HG03095 (cell line): ENCODE data around the gene ARMH3.
"Not testable (repeated sequence)": the region's sequence is repeated elsewhere in the genome, so short reads cannot be mapped to it uniquely, and the experiment has no call there.

Experiments
- ATAC-seq: cut with Tn5 transposase; IDR thresholded peaks from one replicate; pipeline ENCODE4 v1.9.1; 2021; ENCODE audit warnings: moderate library complexity; ENCODE audit not compliant: unreplicated experiment

The ARMH3 gene

GRCh38 chr10:102046095-102046494 is 9.9 kb downstream of the ARMH3 start:
- ATAC-seq, result no peak

GRCh38 chr10:102045292-102045691 is 10.7 kb downstream of the ARMH3 start:
- no peak for ATAC-seq

GRCh38 chr10:102040305-102041050 is 15.5 kb downstream of the ARMH3 start:
- ATAC-seq, result no peak

GRCh38 chr10:102038410-102038809 is 17.6 kb downstream of the ARMH3 start:
- ATAC-seq, result no peak

GRCh38 chr10:102035807-102036206 is 20.2 kb downstream of the ARMH3 start:
- not testable (repeated sequence) for ATAC-seq

GRCh38 chr10:102033787-102034186 is 22.2 kb downstream of the ARMH3 start:
- no peak for ATAC-seq

- no peak for ATAC-seq
Observed at GRCh38 chr10:102027261-102027660, 28.7 kb downstream of the ARMH3 start.

GRCh38 chr10:102024799-102025198 is 31.2 kb downstream of the ARMH3 start:
- ATAC-seq, result no peak

GRCh38 chr10:102020938-102021337 is 35.0 kb downstream of the ARMH3 start:
- no peak for ATAC-seq

GRCh38 chr10:102017295-102017694 is 38.7 kb downstream of the ARMH3 start:
- no peak for ATAC-seq

- ATAC-seq, result no peak
Observed at GRCh38 chr10:102016416-102016815, 39.6 kb downstream of the ARMH3 start.

GRCh38 chr10:102010961-102011360 is 45.0 kb downstream of the ARMH3 start:
- ATAC-seq, result no peak

- ATAC-seq, result peak; percentile 51
Observed at GRCh38 chr10:102009801-102010425, 46.1 kb downstream of the ARMH3 start.

- ATAC-seq, result no peak
Observed at GRCh38 chr10:102007796-102008195, 48.2 kb downstream of the ARMH3 start.

GRCh38 chr10:102007031-102007430 is 48.9 kb downstream of the ARMH3 start:
- ATAC-seq, result not testable (repeated sequence)

- no peak for ATAC-seq
Observed at GRCh38 chr10:102004376-102004775, 51.6 kb downstream of the ARMH3 start.

- ATAC-seq, result no peak
Observed at GRCh38 chr10:102003541-102003940, 52.4 kb downstream of the ARMH3 start.

GRCh38 chr10:102001435-102002068 is 54.4 kb downstream of the ARMH3 start:
- ATAC-seq, result peak; percentile 78

- ATAC-seq, result no peak
Observed at GRCh38 chr10:101997803-101998202, 58.2 kb downstream of the ARMH3 start.

- no peak for ATAC-seq
Observed at GRCh38 chr10:101995451-101996063, 60.4 kb downstream of the ARMH3 start.

- ATAC-seq, result no peak
Observed at GRCh38 chr10:101993651-101994200, 62.2 kb downstream of the ARMH3 start.
